Endothelial cell of umbilical vein (primary cell): ENCODE data around the gene PFDN6. TPM values are rescaled to one million over a fixed set of nuclear protein-coding genes. Genes with fewer than 3 reads are reported as not detected.

ENCODE experiments used
- BruUV-seq: library from RNA; stranded (reverse); fragments of 400-500 nt; replicated peaks from 2 replicates; lab custom pipeline; 2021; lab: Mats Ljungman, UMichigan
- CTCF ChIA-PET: fragments of 300-600, 350-600 bp; sonication (Branson Sonifier 250); formaldehyde crosslinking; loops from one replicate; lab custom pipeline; 2021; ENCODE audit warnings: antibody characterized with exemption, inconsistent platforms; lab: Charles Lee
- POLR2A ChIA-PET: fragments of 300-600, 350-600 bp; sonication (Branson Sonifier 250); formaldehyde crosslinking; loops from one replicate; lab custom pipeline; 2021; ENCODE audit warnings: antibody characterized with exemption, inconsistent platforms; lab: Charles Lee
- DNase-seq: peaks from one replicate; pipeline ENCODE4 v3.0.0-alpha.2; 2011; ENCODE audit warnings: low read depth, low spot score
- FAIRE-seq: peaks from 2 replicates; lab custom pipeline; 2011; peaks lifted over from hg19 to GRCh38; lab: Jason Lieb, UNC
- H2AFZ ChIP-seq: 2 replicates; pipeline ENCODE4 v1.6.0; 2012; ENCODE audit warnings: low read depth, low read length, control low read depth, inconsistent platforms
- H3K27ac ChIP-seq: 2 replicates; pipeline ENCODE4 v1.5.1; 2011; ENCODE audit warnings: low read depth, mild to moderate bottlenecking, control low read depth, low read length, moderate library complexity; ENCODE audit not compliant: insufficient read depth
- H3K27me3 ChIP-seq, 2 experiments: 2 replicates each; pipeline versions ENCODE4 v1.6.0 to v1.6.1; 2011; ENCODE audit warnings: low read length in 2 of 2, mixed read lengths in 1 of 2; ENCODE audit not compliant: control insufficient read depth in 2 of 2, insufficient read depth in 2 of 2
- H3K36me3 ChIP-seq, 2 experiments: 2 replicates in 1 of 2; 3 replicates in 1 of 2; pipeline ENCODE4 v1.5.1; 2011; ENCODE audit warnings: low read length in 2 of 2, mild to moderate bottlenecking in 1 of 2, moderate library complexity in 1 of 2; ENCODE audit not compliant: control insufficient read depth in 2 of 2, insufficient read depth in 2 of 2; ENCODE audit errors: extremely low read depth in 1 of 2
- H3K4me1 ChIP-seq: 3 replicates; pipeline ENCODE4 v1.5.1; 2011; ENCODE audit warnings: mild to moderate bottlenecking, low read length; ENCODE audit not compliant: control insufficient read depth, insufficient read depth; ENCODE audit errors: extremely low read depth
- H3K4me2 ChIP-seq: 2 replicates; pipeline ENCODE4 v1.6.1; 2011; ENCODE audit warnings: low read length, control low read depth, mixed read lengths; ENCODE audit not compliant: insufficient read depth
- H3K4me3 ChIP-seq, 3 experiments: fragments of 200-600 bp in 1 of 3; sonication (generic), shearing (Covaris generic) in 1 of 3; replicated peaks in 1 of 3; 2 replicates each; pipeline ENCODE4 v1.5.1; 2011 to 2016; ENCODE audit warnings: control low read depth in 3 of 3, low read length in 3 of 3, mild to moderate bottlenecking in 2 of 3, inconsistent platforms in 1 of 3, low read depth in 1 of 3, moderate library complexity in 1 of 3; ENCODE audit not compliant: insufficient read depth in 1 of 3
- H3K79me2 ChIP-seq: 2 replicates; pipeline ENCODE4 v1.6.0; 2012; ENCODE audit warnings: low read length, inconsistent platforms; ENCODE audit not compliant: control insufficient read depth, insufficient read depth
- H3K9ac ChIP-seq: replicated peaks from 2 replicates; pipeline ENCODE3; 2011; ENCODE audit warnings: low read length, control low read depth; ENCODE audit not compliant: insufficient read depth; ENCODE audit errors: extremely low read depth
- H3K9me1 ChIP-seq: replicated peaks from 3 replicates; pipeline ENCODE4 v1.6.0; 2011; ENCODE audit warnings: mild to moderate bottlenecking, low read length; ENCODE audit not compliant: control insufficient read depth, insufficient read depth; ENCODE audit errors: extremely low read depth
- H3K9me3 ChIP-seq: replicated peaks from 2 replicates; pipeline ENCODE4 v1.5.1; 2012; ENCODE audit warnings: low read length, inconsistent platforms; ENCODE audit not compliant: control insufficient read depth, insufficient read depth
- H4K20me1 ChIP-seq: replicated peaks from 2 replicates; pipeline ENCODE3; 2011; ENCODE audit warnings: mild to moderate bottlenecking, low read length; ENCODE audit not compliant: control insufficient read depth, insufficient read depth; ENCODE audit errors: extremely low read depth
- CTCF ChIP-seq, 2 donors: IDR thresholded peaks; 1 replicate in 1 of 2; 2 replicates in 1 of 2; pipeline ENCODE4 v1.5.1; 2011; ENCODE audit warnings: low read length in 2 of 2, mild to moderate bottlenecking in 2 of 2, moderate library complexity in 2 of 2, control low read depth in 1 of 2, inconsistent platforms in 1 of 2, low read depth in 1 of 2; ENCODE audit not compliant: insufficient read depth in 1 of 2; ENCODE audit errors: extremely low read depth in 1 of 2
- EZH2 ChIP-seq: IDR thresholded peaks from 2 replicates; pipeline ENCODE4 v1.6.1; 2012; ENCODE audit warnings: borderline replicate concordance, low read depth, mild to moderate bottlenecking, moderate library complexity, low read length, inconsistent platforms; ENCODE audit not compliant: severe bottlenecking
- FOS ChIP-seq: IDR thresholded peaks from 2 replicates; pipeline ENCODE4 v1.6.1; 2011; ENCODE audit warnings: mild to moderate bottlenecking, low read length, moderate library complexity, borderline replicate concordance; ENCODE audit not compliant: insufficient read depth
- GATA2 ChIP-seq: IDR thresholded peaks from 2 replicates; pipeline ENCODE4 v1.7.0; 2011; ENCODE audit warnings: low read depth, mild to moderate bottlenecking, moderate library complexity, mixed read lengths, low read length; ENCODE audit not compliant: insufficient read length, insufficient read depth
- JUN ChIP-seq: IDR thresholded peaks from 2 replicates; pipeline ENCODE4 v1.6.1; 2011; ENCODE audit warnings: borderline replicate concordance, low read depth; ENCODE audit not compliant: insufficient read length, insufficient read depth
- MYC ChIP-seq: IDR thresholded peaks from one replicate; pipeline ENCODE4 v1.6.1; 2011; ENCODE audit warnings: mild to moderate bottlenecking, low read depth, low read length
- POLR2A ChIP-seq: IDR thresholded peaks from 2 replicates; pipeline ENCODE4 v1.6.1; 2012; ENCODE audit warnings: low read depth, mild to moderate bottlenecking, control low read depth, low read length
- POLR2AphosphoS5 ChIP-seq: IDR thresholded peaks from 2 replicates; pipeline ENCODE4 v1.6.1; 2012; ENCODE audit warnings: low read depth, mild to moderate bottlenecking, control low read depth, low read length, moderate library complexity; ENCODE audit not compliant: insufficient read depth
- dilution Hi-C: fragments of 300-500 bp; cut with MboI; formaldehyde crosslinking; loops from one replicate; pipeline ENCODE4 v1.15.0; 2019; ENCODE audit warnings: low sequenced_read_pairs; ENCODE audit not compliant: extremely low pct_ligation_motif_present
- intact Hi-C: fragments of 100-400 bp; cut with micrococcal nuclease; formaldehyde crosslinking; loops from one replicate; pipeline ENCODE4 v1.10.0; 2022
- polyA plus RNA-seq, 4 experiments: library from polyadenylated mRNA; depleted of rRNA in 3 of 4; stranded (reverse) in 3 of 4; unstranded in 1 of 4; fragments of >200 nt; gene quantifications; 2 replicates each; pipeline versions ENCODE4 v1.2.1 to v1.2.3, GENCODE V29; 2011 to 2012; ENCODE audit warnings: missing spikeins in 1 of 4
- total RNA-seq: library from RNA; stranded (reverse); gene quantifications from 2 replicates; pipeline ENCODE4 v1.2.3, GENCODE V29; 2021
- TF ChIP-seq, protein P1 (sequence below): IDR thresholded peaks from 2 replicates; pipeline ENCODE4 v1.6.1; 2011; ENCODE audit not compliant: insufficient read depth, insufficient read length

The PFDN6 gene
- total and polyA plus RNA-seq, 2 donors (not counting 3 experiments of a cell fraction or from before 2014, with no cell fraction given): 31.0 to 63.5 TPM

GRCh38 chr6:33304216-33304615 is 14.8 kb downstream of the PFDN6 start:
- intact Hi-C loops (no loop called here), dilution Hi-C loops (no loop called here)
- ChIA-PET POLR2A (no interaction called here), CTCF (no interaction called here)
- H3K4me2 ChIP-seq: no peak overlapping the region
- H3K4me1 ChIP-seq: peaks cover 4% of the 10 kb centered on the region
- no peak for DNase-seq
- no peak overlapping the region for H3K4me3 ChIP-seq
- no peaks in the 10 kb centered on the region for H3K27me3 ChIP-seq
- peaks cover 7% of the 10 kb centered on the region for H3K79me2 ChIP-seq
- no peaks in the 10 kb centered on the region for H4K20me1 ChIP-seq
- BruUV-seq: no TSS peak
- no peaks in the 10 kb centered on the region for H3K9me3 ChIP-seq
- peaks cover 8 to 19% of the 10 kb centered on the region in 2 experiments for H3K36me3 ChIP-seq
- no peaks in the 10 kb centered on the region for H3K9me1 ChIP-seq
- FAIRE-seq: no peak
- H2AFZ ChIP-seq: no peak overlapping the region
- H3K9ac ChIP-seq: no peak overlapping the region
- no peak for TF ChIP-seq EZH2
- no peak for TF ChIP-seq FOS
- no peak for TF ChIP-seq MYC
- no peak for TF ChIP-seq POLR2AphosphoS5
- no peak for TF ChIP-seq POLR2A
- TF ChIP-seq, protein P1, sequence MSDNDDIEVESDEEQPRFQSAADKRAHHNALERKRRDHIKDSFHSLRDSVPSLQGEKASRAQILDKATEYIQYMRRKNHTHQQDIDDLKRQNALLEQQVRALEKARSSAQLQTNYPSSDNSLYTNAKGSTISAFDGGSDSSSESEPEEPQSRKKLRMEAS: no peak
- no peak for TF ChIP-seq JUN
- no peak for TF ChIP-seq CTCF (IDR thresholded peaks at IDR 0.05; ENCODE audit: extremely low read depth in 1 of 2, insufficient read depth in 1 of 2, low read depth in 1 of 2, low read length in 2 of 2)
- TF ChIP-seq GATA2: no peak
- H3K27ac ChIP-seq: no peak overlapping the region
